ENCODE data around the gene ACAP3.

Gene ACAP3

DNA sequence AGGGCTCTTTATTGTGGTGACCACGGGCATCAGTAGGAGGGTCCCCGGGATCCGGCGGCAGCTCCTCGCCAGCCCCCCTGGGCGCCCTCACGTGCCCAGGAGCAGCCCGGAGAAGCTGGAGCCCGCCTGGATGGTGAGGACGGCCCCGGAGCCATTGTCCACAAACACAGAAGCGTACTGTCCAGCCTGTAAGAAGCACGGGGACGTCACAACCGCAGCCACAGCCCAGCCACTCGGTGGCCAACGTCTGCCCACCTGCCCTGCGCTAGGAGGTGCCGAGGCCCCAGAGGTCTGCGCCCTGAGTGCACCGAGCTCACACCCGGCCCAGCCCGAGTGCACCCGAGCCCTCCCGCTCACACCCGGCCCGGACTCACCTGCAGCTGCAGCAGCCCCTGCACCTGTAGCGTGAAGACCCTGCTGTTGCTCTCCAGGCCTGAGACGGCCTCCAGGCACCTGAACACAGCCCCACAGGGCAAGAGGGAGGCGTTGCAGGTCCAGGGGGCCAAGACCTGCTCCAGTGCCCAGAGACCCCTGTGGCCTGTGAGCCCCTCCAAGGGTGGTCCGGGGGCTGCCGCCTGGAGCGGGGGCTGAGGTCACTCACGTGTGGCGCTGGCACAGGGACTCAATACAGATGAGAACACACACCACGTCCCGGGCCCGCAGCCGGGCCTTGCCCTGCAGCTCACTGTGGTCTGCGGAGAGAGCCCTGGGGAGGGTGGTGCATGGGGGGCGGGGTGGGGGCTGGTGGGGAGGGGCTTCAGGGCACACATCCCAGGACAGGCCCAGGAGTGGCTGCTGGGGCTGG, 65.1 kb downstream of the ACAP3 start:
- no peak for DNase-seq

Measured in NCI-H2081 (cell line).